ENCODE measurements around the gene TMEM44.

DNA sequence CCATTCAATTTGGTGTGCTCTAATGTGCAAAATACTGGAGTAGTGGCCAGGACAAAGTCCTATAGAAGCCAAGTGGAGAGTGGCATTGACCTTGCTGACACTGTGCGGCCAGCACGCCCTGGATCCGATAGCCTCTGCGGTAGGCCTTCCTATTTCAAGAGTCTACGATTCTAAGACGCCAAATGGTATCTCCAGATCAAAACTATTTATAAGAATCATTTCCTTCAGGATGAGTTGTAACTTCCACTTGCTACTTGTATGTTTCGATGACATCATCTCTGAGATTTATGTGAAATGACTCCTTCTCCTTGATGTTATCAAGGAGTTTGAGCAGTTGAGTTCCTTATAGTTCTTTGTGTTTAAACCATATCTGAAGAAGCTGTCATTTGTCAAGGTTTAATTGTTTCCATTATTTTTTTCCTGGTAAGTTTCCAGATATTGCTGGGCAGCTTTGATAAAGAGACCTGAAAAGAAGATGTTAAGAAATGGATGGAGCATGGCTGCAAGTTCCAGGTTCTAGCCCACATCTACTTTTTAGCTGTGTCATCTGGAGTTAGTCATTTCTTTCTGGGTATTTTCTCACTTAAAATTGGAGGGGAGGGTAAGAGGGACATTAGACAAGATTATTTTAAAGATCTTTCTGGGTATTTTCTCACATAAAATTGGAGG lies 71.8 kb downstream of the TMEM44 start:
- TF ChIP-seq, protein P1, sequence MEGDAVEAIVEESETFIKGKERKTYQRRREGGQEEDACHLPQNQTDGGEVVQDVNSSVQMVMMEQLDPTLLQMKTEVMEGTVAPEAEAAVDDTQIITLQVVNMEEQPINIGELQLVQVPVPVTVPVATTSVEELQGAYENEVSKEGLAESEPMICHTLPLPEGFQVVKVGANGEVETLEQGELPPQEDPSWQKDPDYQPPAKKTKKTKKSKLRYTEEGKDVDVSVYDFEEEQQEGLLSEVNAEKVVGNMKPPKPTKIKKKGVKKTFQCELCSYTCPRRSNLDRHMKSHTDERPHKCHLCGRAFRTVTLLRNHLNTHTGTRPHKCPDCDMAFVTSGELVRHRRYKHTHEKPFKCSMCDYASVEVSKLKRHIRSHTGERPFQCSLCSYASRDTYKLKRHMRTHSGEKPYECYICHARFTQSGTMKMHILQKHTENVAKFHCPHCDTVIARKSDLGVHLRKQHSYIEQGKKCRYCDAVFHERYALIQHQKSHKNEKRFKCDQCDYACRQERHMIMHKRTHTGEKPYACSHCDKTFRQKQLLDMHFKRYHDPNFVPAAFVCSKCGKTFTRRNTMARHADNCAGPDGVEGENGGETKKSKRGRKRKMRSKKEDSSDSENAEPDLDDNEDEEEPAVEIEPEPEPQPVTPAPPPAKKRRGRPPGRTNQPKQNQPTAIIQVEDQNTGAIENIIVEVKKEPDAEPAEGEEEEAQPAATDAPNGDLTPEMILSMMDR (IDR thresholded peaks at IDR 0.05 in 2 of 3, conservative IDR thresholded peaks at IDR 0.05 in 1 of 3; ENCODE audit: insufficient read depth in 2 of 3, low read depth in 1 of 3, low read length in 3 of 3), result no peak
- TF ChIP-seq, protein P2, sequence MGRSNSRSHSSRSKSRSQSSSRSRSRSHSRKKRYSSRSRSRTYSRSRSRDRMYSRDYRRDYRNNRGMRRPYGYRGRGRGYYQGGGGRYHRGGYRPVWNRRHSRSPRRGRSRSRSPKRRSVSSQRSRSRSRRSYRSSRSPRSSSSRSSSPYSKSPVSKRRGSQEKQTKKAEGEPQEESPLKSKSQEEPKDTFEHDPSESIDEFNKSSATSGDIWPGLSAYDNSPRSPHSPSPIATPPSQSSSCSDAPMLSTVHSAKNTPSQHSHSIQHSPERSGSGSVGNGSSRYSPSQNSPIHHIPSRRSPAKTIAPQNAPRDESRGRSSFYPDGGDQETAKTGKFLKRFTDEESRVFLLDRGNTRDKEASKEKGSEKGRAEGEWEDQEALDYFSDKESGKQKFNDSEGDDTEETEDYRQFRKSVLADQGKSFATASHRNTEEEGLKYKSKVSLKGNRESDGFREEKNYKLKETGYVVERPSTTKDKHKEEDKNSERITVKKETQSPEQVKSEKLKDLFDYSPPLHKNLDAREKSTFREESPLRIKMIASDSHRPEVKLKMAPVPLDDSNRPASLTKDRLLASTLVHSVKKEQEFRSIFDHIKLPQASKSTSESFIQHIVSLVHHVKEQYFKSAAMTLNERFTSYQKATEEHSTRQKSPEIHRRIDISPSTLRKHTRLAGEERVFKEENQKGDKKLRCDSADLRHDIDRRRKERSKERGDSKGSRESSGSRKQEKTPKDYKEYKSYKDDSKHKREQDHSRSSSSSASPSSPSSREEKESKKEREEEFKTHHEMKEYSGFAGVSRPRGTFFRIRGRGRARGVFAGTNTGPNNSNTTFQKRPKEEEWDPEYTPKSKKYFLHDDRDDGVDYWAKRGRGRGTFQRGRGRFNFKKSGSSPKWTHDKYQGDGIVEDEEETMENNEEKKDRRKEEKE (IDR thresholded peaks at IDR 0.05; ENCODE audit: borderline replicate concordance in 1 of 2, control insufficient read depth in 1 of 2, low read depth in 2 of 2, low read length in 1 of 2), result no peak
- TF ChIP-seq EWSR1 (IDR thresholded peaks at IDR 0.05; ENCODE audit: borderline replicate concordance, low read depth, partially characterized antibody) (no peak), CBFB (CRISPR knock-in tag; IDR thresholded peaks at IDR 0.05) (no peak), POLR2AphosphoS5 (IDR thresholded peaks at IDR 0.05; ENCODE audit: control insufficient read depth, insufficient read depth, low read depth, low read length) (no peak), ZNF830 (CRISPR knock-in tag; IDR thresholded peaks at IDR 0.05) (no peak), TOE1 (IDR thresholded peaks at IDR 0.05; ENCODE audit: borderline replicate concordance) (no peak; the same call in 1 of the 2 replicates), TOE1 (CRISPR knock-in tag; IDR thresholded peaks at IDR 0.05; ENCODE audit: borderline replicate concordance, low read depth) (no peak), EZH2 (IDR thresholded peaks at IDR 0.05; ENCODE audit: borderline replicate concordance, low read depth, low read length) (no peak), CBX3 (IDR thresholded peaks at IDR 0.05; ENCODE audit: borderline replicate concordance in 1 of 2, low read length in 2 of 2) (no peak), BACH1 (tag; IDR thresholded peaks at IDR 0.05) (peak; percentile 76; the same call in 1 of the 2 replicates), ZNF57 (CRISPR knock-in tag; IDR thresholded peaks at IDR 0.05) (no peak), ZNF436 (CRISPR knock-in tag; IDR thresholded peaks at IDR 0.05) (no peak), ARNT (IDR thresholded peaks at IDR 0.05) (peak in 1 of 2 experiments; percentile 41; a peak in 2 of 4 replicates)
- TF ChIP-seq, protein P3, sequence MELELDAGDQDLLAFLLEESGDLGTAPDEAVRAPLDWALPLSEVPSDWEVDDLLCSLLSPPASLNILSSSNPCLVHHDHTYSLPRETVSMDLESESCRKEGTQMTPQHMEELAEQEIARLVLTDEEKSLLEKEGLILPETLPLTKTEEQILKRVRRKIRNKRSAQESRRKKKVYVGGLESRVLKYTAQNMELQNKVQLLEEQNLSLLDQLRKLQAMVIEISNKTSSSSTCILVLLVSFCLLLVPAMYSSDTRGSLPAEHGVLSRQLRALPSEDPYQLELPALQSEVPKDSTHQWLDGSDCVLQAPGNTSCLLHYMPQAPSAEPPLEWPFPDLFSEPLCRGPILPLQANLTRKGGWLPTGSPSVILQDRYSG (tag; conservative IDR thresholded peaks at IDR 0.05; ENCODE audit: low read depth), result no peak
